Naive thymus-derived CD8-positive, alpha-beta T cell (primary cell): Measurements from ENCODE around the gene LHX4. TPM values are rescaled to one million over a fixed set of nuclear protein-coding genes. Genes with fewer than 3 reads are reported as not detected.

ENCODE experiments used
- ATAC-seq, 2 donors: fragments of 150-1000 bp; cut with Tn5 transposase in 1 of 2; sonication (Bioruptor Pico), chemical (Tn5 transposase) in 1 of 2; 1 replicate in 1 of 2; 2 replicates in 1 of 2; pipeline ENCODE4 v1.10.0; 2021; ENCODE audit warnings: mild to moderate bottlenecking in 2 of 2, moderate library complexity in 2 of 2
- POLR2A ChIA-PET: fragments of 350-600 bp; sonication (Branson Sonifier 250); formaldehyde crosslinking; loops from one replicate; lab custom pipeline; 2021; ENCODE audit warnings: antibody characterized with exemption; lab: Charles Lee
- DNase-seq, 10 donors: peaks; one replicate each; pipeline versions ENCODE4 v3.0.0 to v3.0.0-alpha.2; 2020 to 2022
- H3K27ac Mint-ChIP-seq, 10 donors: one replicate each; pipeline ENCODE4 v1.8.0; 2020 to 2022; ENCODE audit warnings: mild to moderate bottlenecking in 10 of 10, mixed read lengths in 10 of 10, moderate library complexity in 4 of 10, inconsistent platforms in 1 of 10
- H3K27me3 Mint-ChIP-seq, 5 donors: one replicate each; pipeline ENCODE4 v1.8.0; 2021 to 2022; ENCODE audit warnings: mixed read lengths in 5 of 5
- H3K36me3 Mint-ChIP-seq, 3 donors: one replicate each; pipeline ENCODE4 v1.8.0; 2020 to 2022; ENCODE audit warnings: mixed read lengths in 3 of 3, mild to moderate bottlenecking in 2 of 3, inconsistent platforms in 1 of 3
- H3K4me1 Mint-ChIP-seq, 4 donors: one replicate each; pipeline ENCODE4 v1.8.0; 2021 to 2022; ENCODE audit warnings: mixed read lengths in 4 of 4
- H3K4me3 Mint-ChIP-seq, 10 donors: one replicate each; pipeline ENCODE4 v1.8.0; 2020 to 2022; ENCODE audit warnings: mild to moderate bottlenecking in 10 of 10, mixed read lengths in 10 of 10, moderate library complexity in 6 of 10, inconsistent platforms in 1 of 10
- H3K9me3 Mint-ChIP-seq, 9 donors: one replicate each; pipeline ENCODE4 v1.8.0; 2020 to 2022; ENCODE audit warnings: mixed read lengths in 9 of 9, mild to moderate bottlenecking in 3 of 9, inconsistent platforms in 1 of 9, moderate library complexity in 1 of 9
- polyA plus RNA-seq, 3 donors: library from polyadenylated mRNA; unstranded; fragments of 300-500 nt; fragmentation: Illumina TruSeq; gene quantifications; one replicate each; pipeline ENCODE4 v1.2.3, GENCODE V29; 2021
- total RNA-seq, 8 experiments: library from RNA in 2 of 8; stranded (reverse) in 2 of 8; gene quantifications; one replicate each; pipeline ENCODE4 v1.2.3 and lab custom pipeline; 2021 to 2026

Gene LHX4
- total and polyA plus RNA-seq, 5 experiments from 2014 or later = 0.09 to 0.25 (median 0.12) TPM; not detected in 2

DNA sequence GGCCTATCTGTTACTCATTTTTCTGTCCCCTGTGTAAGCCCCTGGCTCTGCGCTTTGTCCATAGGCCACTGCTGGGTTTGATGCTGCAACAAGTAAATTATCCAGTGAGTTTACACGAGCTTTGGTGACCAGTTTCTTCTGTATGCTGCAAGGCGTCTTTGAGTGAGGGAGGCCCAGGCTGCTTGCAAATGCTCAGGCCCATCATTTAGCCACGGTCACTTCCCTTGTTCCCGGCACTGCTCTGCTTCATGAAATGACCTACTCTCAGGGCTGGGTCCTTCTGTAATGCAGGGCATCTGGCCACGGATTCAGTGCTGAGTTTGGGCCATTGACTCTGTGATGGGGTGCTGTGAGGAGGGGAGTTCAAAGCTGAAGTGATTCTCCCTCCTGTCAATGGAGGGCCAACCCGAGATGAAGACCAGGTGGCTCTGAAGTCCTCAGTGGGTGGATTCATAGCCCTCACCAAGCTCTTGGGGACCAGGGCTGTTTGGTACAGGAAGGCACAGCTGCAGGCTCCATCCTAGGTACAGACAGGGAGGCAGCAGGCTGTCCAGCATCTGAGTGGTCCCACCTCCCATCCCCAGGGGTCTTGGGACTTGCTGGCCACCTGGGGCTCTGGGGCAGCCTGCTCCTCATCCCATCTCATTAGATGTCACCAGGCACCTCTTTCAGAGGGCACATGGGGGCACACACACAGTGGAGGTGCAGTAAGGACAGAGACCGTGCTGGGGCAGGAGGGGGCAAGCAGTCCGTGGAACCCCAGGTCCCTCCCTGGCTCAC lies 21.7 kb downstream of the LHX4 start:
- Mint-ChIP-seq H3K4me3 (no peak overlapping the region), H3K27ac (peak overlapping the region in 1 of 10 donors; percentile 53), H3K36me3 (no peaks in the 10 kb centered on the region), H3K27me3 (peaks cover 23 to 73% (median 38%) of the 10 kb centered on the region in 5 donors), H3K4me1 (peaks cover 0 to 11% (median 7%) of the 10 kb centered on the region in 4 donors), H3K9me3 (no peaks in the 10 kb centered on the region)
- POLR2A ChIA-PET = no interaction called here
- ATAC-seq (no peak), DNase-seq (peak in 1 of 10 donors; percentile 32)

DNA sequence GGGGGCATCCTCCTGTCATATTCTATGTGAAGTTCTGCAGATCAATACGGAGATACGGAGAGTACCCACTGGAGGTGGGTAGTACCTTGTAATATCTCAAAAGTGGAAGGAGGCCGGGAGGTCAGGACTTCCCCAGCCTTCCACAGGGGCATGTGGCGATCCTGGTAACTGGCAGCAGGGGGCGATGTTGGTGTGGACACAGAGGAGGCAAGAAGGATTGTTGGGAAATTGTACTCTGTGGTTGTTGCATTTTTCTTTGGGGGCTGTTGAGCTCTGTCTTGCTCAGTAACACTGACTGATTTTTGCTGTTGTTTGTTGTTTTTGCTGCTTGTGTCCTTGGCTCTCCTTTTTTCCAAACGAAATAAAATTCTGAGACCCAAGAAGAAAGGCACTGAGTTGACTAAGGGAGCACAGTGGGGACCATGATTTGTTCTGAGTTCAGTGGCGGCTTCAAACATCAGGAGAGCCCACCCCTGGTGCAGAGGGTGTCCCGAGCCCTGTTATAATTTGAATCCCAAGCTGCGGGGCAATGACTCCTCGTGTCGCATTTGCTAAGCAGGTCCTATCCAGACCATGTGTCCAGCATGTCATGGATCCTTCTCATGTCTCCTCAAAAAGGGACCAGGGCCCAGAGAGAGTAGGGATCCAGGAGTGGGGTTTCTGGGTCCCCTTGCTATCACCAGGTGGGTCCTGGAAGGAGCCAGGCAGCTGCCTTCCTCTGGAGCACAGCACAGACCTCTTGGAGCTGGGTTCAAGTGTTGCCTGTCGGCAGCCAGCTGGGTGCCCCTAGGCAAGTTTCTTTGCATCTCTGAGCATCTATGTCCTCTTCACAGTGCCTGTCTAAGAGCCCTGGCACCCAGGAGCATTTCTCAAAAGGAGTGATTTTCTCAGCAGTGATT lies 22.8 kb downstream of the LHX4 start:
- POLR2A ChIA-PET = no interaction called here
- no peaks in the 10 kb centered on the region for H3K9me3 Mint-ChIP-seq
- ATAC-seq (no peak), DNase-seq (peak in 9 of 10 donors; percentile 10 to 80 (median 40))
- no peaks in the 10 kb centered on the region for H3K36me3 Mint-ChIP-seq
- peaks cover 24 to 76% (median 34%) of the 10 kb centered on the region in 5 donors for H3K27me3 Mint-ChIP-seq
- peak overlapping the region in 1 of 10 donors; percentile 59 for H3K27ac Mint-ChIP-seq
- no peak overlapping the region for H3K4me3 Mint-ChIP-seq
- H3K4me1 Mint-ChIP-seq = peaks cover 0 to 11% (median 7%) of the 10 kb centered on the region in 4 donors

- H3K27me3 Mint-ChIP-seq = peaks cover 25 to 77% (median 31%) of the 10 kb centered on the region in 5 donors
- no peak overlapping the region for H3K4me3 Mint-ChIP-seq
- DNase-seq = no peak
- H3K36me3 Mint-ChIP-seq = no peaks in the 10 kb centered on the region
- POLR2A ChIA-PET = no interaction called here
- H3K4me1 Mint-ChIP-seq = peaks cover 0 to 11% (median 7%) of the 10 kb centered on the region in 4 donors
- ATAC-seq = no peak
- no peaks in the 10 kb centered on the region for H3K9me3 Mint-ChIP-seq
- peak overlapping the region in 1 of 10 donors; percentile 59 for H3K27ac Mint-ChIP-seq
Measured at GRCh38 chr1:180253585-180254495, 23.8 kb downstream of the LHX4 start.

DNA sequence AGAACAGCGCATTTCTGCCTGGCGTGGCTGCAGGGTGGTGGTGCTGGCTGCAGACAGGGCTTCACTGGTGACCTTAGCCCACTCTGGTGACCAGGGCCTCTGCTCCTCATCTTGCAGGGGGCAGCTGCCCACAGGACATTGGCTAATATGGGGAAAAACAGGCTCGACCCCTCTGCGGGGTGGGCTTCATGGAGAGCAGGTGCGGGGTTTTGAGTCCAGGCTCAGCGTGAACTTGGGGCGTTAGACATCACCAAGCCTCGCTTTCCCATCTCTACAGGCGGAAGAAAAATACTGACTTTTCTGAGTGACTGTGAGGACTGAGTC lies 24.4 kb downstream of the LHX4 start:
- no peak for ATAC-seq
- H3K4me1 Mint-ChIP-seq = peaks cover 0 to 10% (median 8%) of the 10 kb centered on the region in 4 donors
- no peak overlapping the region for H3K4me3 Mint-ChIP-seq
- DNase-seq = no peak
- no peaks in the 10 kb centered on the region for H3K36me3 Mint-ChIP-seq
- POLR2A ChIA-PET = no interaction called here
- no peaks in the 10 kb centered on the region for H3K9me3 Mint-ChIP-seq
- peaks cover 25 to 76% (median 31%) of the 10 kb centered on the region in 5 donors for H3K27me3 Mint-ChIP-seq
- H3K27ac Mint-ChIP-seq = no peak overlapping the region

- H3K4me1 Mint-ChIP-seq = peaks cover 0 to 10% (median 4%) of the 10 kb centered on the region in 4 donors
- peaks cover 22 to 72% (median 28%) of the 10 kb centered on the region in 5 donors for H3K27me3 Mint-ChIP-seq
- H3K9me3 Mint-ChIP-seq = no peaks in the 10 kb centered on the region
- H3K27ac Mint-ChIP-seq = no peak overlapping the region
- H3K36me3 Mint-ChIP-seq = no peaks in the 10 kb centered on the region
- POLR2A ChIA-PET = no interaction called here
- ATAC-seq = no peak
- no peak for DNase-seq
- no peak overlapping the region for H3K4me3 Mint-ChIP-seq
Measured at GRCh38 chr1:180254854-180255253, 24.8 kb downstream of the LHX4 start.

DNA sequence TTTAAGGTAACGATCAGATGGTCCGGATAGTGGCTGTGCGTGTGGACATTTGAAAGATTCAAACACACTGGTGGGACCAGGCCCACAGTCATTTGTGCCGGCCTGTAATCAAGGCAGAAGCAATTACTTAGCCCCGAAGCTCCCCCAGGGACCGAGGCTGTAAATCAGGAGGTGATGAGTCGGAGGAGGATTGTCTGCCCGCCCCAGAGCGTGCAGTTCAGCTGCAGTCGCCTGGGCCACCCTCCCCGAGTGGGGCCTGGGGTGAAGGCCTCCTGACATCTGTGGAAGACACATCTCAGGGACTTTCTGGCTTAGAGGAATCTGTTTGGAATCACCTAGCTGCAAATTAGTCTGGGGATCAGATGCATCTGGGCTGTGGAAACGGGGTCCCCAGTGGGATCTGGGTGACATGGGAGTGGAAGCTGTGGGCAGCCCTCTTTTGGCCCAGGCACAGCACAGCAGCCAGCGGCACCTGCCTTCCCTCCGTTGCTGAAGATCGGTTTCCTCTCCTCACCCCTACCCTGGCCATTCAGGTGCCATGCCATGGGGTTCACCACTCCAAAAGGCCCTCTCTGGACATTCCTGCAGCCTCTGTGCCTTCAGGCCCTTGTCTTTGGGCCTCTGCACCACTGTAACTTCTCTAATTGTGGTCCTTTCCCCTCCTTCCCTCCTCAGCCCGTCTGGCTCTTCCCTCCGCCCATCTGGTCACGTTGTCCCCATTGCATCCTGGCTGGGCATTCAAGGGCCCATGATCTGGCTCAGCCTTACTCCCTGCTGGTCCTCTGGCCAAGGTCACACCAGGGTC lies 25.7 kb downstream of the LHX4 start:
- Mint-ChIP-seq H3K4me1 (peaks cover 0 to 6% (median 0%) of the 10 kb centered on the region in 4 donors), H3K4me3 (no peak overlapping the region), H3K9me3 (no peaks in the 10 kb centered on the region), H3K36me3 (no peaks in the 10 kb centered on the region), H3K27me3 (peaks cover 20 to 63% (median 22%) of the 10 kb centered on the region in 5 donors), H3K27ac (peak overlapping the region in 1 of 10 donors; percentile 18)
- DNase-seq (no peak), ATAC-seq (no peak)
- POLR2A ChIA-PET = no interaction called here

DNA sequence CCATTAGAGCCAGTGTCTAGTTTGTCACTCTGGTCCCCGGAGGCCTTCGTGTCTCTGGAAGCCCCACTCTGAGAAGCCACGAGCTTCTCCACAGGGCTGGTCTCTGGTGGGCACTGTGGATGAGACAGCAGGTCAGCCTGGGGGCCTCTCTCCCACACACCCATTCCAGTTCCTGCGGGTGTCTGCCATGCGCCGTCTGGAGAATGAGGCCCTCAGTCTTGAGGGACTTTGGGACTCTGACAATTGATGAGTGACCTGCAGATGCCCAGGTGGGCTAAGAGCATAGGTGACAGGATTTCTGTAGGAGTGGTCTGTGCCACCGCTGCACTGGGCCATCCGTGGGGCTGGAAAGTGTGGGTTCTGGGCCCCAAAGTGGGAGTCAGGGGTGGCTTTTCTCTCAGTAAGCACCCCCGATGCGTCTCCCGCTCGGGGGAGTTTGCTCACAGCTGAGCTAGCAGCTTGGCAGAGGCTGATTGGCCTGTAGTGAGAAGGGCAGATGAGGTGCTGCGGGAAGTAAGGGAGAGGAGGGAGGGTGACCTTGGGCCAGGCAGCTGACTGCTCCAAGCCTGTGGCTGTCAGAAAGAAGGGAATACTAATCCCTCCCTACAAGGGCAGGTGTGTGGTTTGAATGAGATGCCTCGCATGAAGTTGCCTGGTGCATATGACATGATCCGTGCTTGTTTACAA lies 26.4 kb downstream of the LHX4 start:
- Mint-ChIP-seq H3K9me3 (no peaks in the 10 kb centered on the region), H3K4me3 (no peak overlapping the region), H3K4me1 (peaks cover 0 to 6% (median 0%) of the 10 kb centered on the region in 4 donors), H3K27ac (peak overlapping the region in 1 of 10 donors; percentile 62), H3K36me3 (no peaks in the 10 kb centered on the region), H3K27me3 (peaks cover 15 to 56% (median 20%) of the 10 kb centered on the region in 5 donors)
- POLR2A ChIA-PET = no interaction called here
- ATAC-seq (no peak), DNase-seq (no peak)

DNA sequence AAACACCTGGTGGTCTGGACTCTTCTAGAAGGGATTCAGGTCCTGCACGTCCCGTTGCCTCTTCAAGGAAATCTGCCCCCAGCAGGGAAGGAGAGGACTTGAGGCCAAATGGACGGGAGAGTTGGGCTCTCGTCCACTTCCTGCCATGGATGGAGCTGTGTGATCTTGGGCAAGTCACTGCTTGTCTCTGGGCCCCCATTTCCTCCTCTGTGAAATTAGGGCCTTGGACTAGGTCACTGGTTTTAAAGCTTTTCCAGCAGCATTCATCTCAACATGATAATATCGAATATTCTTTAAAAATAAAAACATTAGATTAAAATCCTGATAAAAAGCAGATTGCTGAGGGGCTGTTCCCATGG lies 26.9 kb downstream of the LHX4 start:
- H3K36me3 Mint-ChIP-seq = no peaks in the 10 kb centered on the region
- no peak for DNase-seq
- POLR2A ChIA-PET = no interaction called here
- no peak overlapping the region for H3K4me3 Mint-ChIP-seq
- H3K27ac Mint-ChIP-seq = peak overlapping the region in 1 of 10 donors; percentile 62
- ATAC-seq = no peak
- H3K27me3 Mint-ChIP-seq = peaks cover 12 to 50% (median 19%) of the 10 kb centered on the region in 5 donors
- no peaks in the 10 kb centered on the region for H3K9me3 Mint-ChIP-seq
- H3K4me1 Mint-ChIP-seq = peaks cover 0 to 5% (median 0%) of the 10 kb centered on the region in 4 donors

DNA sequence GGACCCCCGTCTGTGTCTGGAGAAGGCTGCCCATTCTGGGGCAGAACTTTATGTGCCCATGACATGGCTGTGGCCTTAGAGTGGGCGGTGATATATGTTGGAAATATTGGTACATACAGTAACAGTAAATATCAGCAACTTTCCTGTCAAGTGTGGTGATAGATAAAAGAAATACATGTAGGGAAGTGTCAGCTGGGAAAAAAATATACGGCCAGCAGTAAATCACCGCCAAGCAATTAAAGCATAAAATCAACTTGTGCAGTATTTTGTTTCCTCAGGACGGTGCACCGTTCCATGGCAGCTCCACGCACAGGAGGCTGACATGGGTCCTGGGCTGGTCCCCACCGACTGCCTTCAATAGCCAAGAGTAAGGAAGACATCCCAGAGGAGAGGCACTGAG lies 27.4 kb downstream of the LHX4 start:
- DNase-seq = no peak
- no peak overlapping the region for H3K27ac Mint-ChIP-seq
- H3K4me1 Mint-ChIP-seq = peaks cover 0 to 4% (median 0%) of the 10 kb centered on the region in 4 donors
- H3K27me3 Mint-ChIP-seq = peaks cover 9 to 46% (median 14%) of the 10 kb centered on the region in 5 donors
- no peaks in the 10 kb centered on the region for H3K9me3 Mint-ChIP-seq
- no peak overlapping the region for H3K4me3 Mint-ChIP-seq
- no peak for ATAC-seq
- POLR2A ChIA-PET = no interaction called here
- H3K36me3 Mint-ChIP-seq = no peaks in the 10 kb centered on the region

DNA sequence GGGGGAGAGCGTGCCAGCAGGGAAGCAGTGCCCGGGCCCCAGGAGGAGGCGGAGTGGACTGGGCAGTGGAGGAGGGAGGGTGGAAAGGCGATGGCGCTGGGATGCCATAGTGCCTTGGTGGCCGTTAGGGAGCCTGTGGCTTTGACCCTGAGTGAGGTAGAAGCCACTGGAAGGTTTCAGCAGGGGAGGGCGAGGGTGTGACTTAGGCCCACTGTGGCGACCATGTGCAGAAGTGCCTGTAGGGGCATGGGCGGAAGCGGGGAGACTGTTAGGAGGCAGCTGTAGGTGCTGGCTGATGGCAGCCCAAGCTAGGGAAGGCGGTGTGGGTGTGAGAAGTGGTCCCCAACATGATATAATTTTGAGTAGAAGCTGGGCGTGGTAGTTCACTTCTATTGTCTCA lies 28.2 kb downstream of the LHX4 start:
- POLR2A ChIA-PET = no interaction called here
- ATAC-seq (no peak), DNase-seq (no peak)
- H3K27ac Mint-ChIP-seq = no peak overlapping the region
- H3K27me3 Mint-ChIP-seq = peaks cover 3 to 38% (median 11%) of the 10 kb centered on the region in 5 donors
- no peaks in the 10 kb centered on the region for H3K36me3 Mint-ChIP-seq
- no peaks in the 10 kb centered on the region for H3K9me3 Mint-ChIP-seq
- peaks cover 0 to 3% (median 0%) of the 10 kb centered on the region in 4 donors for H3K4me1 Mint-ChIP-seq
- no peak overlapping the region for H3K4me3 Mint-ChIP-seq

- no peak overlapping the region for H3K4me3 Mint-ChIP-seq
- H3K27ac Mint-ChIP-seq = peak overlapping the region in 1 of 10 donors; percentile 65
- peaks cover 3 to 35% (median 11%) of the 10 kb centered on the region in 5 donors for H3K27me3 Mint-ChIP-seq
- DNase-seq (no peak), ATAC-seq (no peak)
- H3K4me1 Mint-ChIP-seq = peaks cover 0 to 3% (median 0%) of the 10 kb centered on the region in 4 donors
- no peaks in the 10 kb centered on the region for H3K9me3 Mint-ChIP-seq
- POLR2A ChIA-PET = no interaction called here
- no peaks in the 10 kb centered on the region for H3K36me3 Mint-ChIP-seq
Measured at GRCh38 chr1:180258935-180259334, 28.9 kb downstream of the LHX4 start.
